GM18517 (cell line): ENCODE measurements around the gene GOLGA3.
"Not testable (repeated sequence)": the region's sequence is repeated elsewhere in the genome, so short reads cannot be mapped to it uniquely, and the experiment has no call there.

Experiments
- ATAC-seq: cut with Tn5 transposase; IDR thresholded peaks from one replicate; pipeline ENCODE4 v1.9.1; 2021; ENCODE audit warnings: mild to moderate bottlenecking, moderate library complexity; ENCODE audit not compliant: unreplicated experiment

Gene GOLGA3

GRCh38 chr12:132847363-132848356 is 19.0 kb upstream of the GOLGA3 start:
- ATAC-seq = no peak

- not testable (repeated sequence) for ATAC-seq
Measured at GRCh38 chr12:132844681-132845080, 16.0 kb upstream of the GOLGA3 start.

- no peak for ATAC-seq
Measured at GRCh38 chr12:132842449-132843045, 13.9 kb upstream of the GOLGA3 start.

- ATAC-seq = no peak
Measured at GRCh38 chr12:132841151-132841550, 12.5 kb upstream of the GOLGA3 start.

GRCh38 chr12:132840536-132840935 is 11.9 kb upstream of the GOLGA3 start:
- ATAC-seq = no peak

GRCh38 chr12:132839558-132840235 is 11.0 kb upstream of the GOLGA3 start:
- ATAC-seq = no peak

GRCh38 chr12:132838410-132839080 is 9.9 kb upstream of the GOLGA3 start:
- ATAC-seq = no peak

- ATAC-seq = no peak
Measured at GRCh38 chr12:132837693-132838409, 9.2 kb upstream of the GOLGA3 start.

GRCh38 chr12:132836795-132837331 is 8.2 kb upstream of the GOLGA3 start:
- ATAC-seq = no peak

GRCh38 chr12:132836230-132836629 is 7.6 kb upstream of the GOLGA3 start:
- not testable (repeated sequence) for ATAC-seq

GRCh38 chr12:132835076-132836025 is 6.7 kb upstream of the GOLGA3 start:
- ATAC-seq = no peak

GRCh38 chr12:132834181-132834711 is 5.6 kb upstream of the GOLGA3 start:
- no peak for ATAC-seq

- no peak for ATAC-seq
Measured at GRCh38 chr12:132833341-132833740, 4.7 kb upstream of the GOLGA3 start.

- no peak for ATAC-seq
Measured at GRCh38 chr12:132831771-132832170, 3.1 kb upstream of the GOLGA3 start.

GRCh38 chr12:132827763-132828703 is 636 bp downstream of the GOLGA3 start:
- ATAC-seq = peak; percentile 23

- no peak for ATAC-seq
Measured at GRCh38 chr12:132825861-132826260, 2.8 kb downstream of the GOLGA3 start.

GRCh38 chr12:132825089-132825488 is 3.6 kb downstream of the GOLGA3 start:
- ATAC-seq = no peak

- ATAC-seq = no peak
Measured at GRCh38 chr12:132824053-132824452, 4.6 kb downstream of the GOLGA3 start.
